GM18519 (cell line): ENCODE results near the gene NLRP1.

Source experiments
- ATAC-seq: cut with Tn5 transposase; IDR thresholded peaks from one replicate; pipeline ENCODE4 v1.9.1; 2021; ENCODE audit warnings: mild to moderate bottlenecking, moderate library complexity; ENCODE audit not compliant: unreplicated experiment, low FRiP score

NLRP1 gene

DNA sequence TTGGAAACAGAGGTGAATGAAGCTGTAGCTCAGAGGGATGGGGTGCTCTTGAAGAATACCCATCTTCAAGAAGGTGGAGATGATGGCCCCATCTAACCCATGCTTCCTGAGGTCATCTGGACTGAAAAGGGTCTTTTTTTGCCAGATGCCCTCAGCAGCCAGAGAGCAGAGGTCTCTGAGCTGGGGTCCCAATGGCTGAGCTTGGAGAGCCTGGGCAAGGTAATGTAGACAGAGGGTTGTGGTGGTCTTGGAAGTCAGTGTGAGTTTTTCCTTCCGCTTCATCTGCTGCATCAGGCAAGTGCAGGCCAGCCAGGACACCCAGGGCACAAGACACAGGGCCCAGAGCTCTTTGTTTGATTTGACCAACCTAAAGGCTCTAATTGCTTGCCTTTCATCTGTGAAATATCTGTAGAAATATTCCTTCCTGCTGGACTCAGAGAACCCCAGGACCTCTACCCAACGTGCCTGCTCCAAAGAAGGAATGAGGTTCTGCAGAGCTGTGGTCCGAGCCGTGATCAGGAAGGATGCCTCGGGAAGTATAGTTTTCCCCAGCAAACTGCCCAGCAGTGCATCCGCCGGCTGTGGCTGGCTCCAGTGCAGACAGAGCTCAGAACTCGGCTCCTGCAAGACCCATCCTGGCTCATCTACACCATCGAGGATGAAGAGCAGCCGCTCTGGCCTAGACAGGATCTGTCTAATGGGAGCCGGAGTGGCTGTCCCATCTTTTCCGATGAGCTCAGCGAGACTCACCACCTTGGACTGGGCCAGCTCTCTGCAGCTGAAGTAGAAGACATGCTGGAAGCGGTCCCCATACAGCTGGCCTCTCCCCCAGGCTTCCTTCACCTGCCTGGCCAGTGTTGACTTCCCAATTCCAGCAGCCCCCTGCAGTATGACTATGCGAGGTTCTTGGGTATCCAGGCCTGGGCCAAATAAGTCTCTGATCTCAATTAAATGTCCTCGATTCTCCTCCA, 25.2 kb downstream of the NLRP1 start:
- no peak for ATAC-seq

DNA sequence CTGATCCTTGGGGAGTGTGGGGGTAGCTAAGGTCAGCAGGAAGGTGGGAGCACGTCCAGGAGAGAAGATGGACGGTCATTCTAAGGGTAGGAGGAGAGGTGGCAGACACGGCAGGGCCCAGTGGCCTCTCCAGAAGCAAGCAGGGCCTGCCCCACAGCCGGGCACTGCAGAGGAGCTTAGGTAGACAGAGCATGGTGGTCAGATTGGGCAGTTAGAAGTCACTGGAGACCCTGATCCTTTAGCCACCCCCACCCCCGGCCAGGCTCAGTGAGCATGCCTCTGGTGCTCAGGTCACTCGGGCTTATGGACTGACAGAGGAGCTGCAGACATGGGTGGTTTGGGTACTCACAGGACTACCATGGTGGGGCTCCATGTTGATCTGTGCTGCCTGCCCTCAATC, 26.3 kb downstream of the NLRP1 start:
- no peak for ATAC-seq

GRCh38 chr17:5557485-5557884, 26.8 kb downstream of the NLRP1 start:
- no peak for ATAC-seq

DNA sequence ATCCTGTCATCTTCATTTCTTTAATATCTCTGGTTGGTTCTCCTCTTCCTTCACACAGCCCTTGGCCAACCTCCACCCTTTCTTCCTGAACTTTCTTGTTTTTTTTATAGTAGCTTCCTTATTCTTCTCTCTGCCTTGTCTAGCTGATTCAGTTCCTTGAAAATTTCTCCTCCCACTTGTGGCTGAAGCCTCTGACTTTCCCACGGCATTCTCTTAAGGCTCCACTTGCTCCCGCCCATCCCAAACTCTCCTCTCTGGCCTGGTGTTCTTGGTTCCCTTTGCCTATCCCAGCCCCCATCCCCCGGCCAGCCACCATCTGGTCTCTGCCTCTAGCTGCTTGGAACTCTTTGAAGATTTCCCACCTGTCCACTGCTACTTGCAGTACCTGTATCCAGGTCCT, 29.1 kb downstream of the NLRP1 start:
- no peak for ATAC-seq

DNA sequence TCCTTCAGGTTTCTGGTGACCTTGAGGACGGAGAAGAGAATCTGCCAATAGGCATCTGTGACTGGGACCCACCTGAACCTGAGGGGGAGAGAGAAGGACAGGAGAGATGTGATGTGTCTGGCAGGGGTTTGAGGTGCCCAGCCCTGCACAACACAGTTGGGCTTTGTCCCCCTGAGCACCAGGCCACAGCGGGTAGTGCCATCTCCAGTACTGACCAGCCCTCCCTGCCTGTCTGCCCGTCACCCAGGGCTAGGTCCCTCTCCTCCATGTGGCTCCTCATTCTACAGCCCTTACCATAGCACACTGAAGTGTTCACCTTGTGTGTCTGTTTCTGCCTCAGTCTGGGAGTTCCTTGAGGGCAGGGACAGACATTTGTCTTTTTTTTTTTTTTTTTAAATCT, 30.8 kb downstream of the NLRP1 start:
- ATAC-seq, result no peak

DNA sequence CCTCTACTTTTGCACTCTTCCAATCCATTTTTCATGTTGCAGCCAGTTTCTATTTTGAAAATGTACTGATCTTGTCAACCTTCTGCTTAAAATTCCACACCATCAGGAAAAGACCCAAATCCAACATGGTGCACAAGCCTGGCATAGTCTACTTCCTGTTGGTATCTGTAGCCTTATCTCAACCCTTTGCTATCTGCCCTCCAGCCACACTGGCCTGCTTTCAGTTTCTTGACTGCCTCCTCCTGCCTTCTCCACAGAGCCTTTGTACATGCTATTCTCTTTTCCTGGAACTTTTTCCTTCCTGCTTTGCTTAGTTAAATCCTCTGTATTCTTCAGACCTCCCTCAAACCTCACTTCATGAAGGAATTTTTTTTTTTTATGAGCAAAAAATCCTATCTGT, 31.5 kb downstream of the NLRP1 start:
- no peak for ATAC-seq

- ATAC-seq, result no peak
Measured at GRCh38 chr17:5545051-5545987, 39.0 kb downstream of the NLRP1 start.

GRCh38 chr17:5544115-5544514, 40.2 kb downstream of the NLRP1 start:
- ATAC-seq, result no peak

DNA sequence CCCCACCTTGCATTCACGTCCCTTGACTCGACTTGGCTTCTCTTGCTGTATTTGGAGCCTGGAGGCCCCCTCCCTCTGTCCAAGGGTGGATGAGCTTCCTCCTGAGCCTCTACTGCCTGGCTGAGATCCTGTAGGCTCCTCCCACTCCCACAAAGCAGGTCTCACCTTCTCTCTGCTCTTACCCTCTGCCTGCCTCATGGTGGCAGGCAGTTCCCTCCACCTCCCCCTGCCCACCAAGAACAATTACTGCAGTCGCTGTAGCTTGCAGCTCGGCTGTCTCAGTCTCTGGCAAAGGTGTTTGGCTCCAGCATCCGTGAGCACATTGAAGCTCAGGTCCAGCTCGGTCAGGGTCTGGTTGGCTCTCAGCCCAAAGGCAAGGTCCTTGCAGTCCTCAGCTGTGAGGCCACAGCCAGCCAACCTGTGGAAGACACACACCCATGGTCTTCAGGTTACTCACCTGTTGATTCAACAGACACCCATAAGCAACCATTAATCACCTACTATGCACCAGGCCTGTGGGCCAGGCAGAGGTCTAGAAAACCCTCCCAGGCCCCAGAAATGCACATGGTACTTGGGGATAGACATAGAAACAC, 42.6 kb downstream of the NLRP1 start:
- no peak for ATAC-seq

DNA sequence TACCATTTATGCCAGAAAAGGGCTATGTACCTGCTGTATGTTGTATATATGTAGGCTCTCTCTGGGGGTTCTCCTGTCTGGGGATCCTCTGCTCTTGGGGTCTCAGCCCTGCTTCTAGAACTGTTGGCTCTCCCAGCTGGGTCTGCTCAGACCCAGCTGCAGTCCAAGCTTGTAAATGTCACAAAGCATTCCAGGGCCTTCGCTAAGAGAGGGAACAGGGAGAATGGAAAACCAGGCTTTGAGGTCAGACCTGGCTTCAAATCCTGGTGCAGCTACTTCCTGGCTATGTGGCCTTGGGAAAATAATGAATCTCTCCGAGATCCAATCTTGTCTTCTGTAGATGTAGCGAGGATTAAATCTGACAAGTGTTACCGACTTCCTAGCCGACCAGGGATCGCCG, 44.0 kb downstream of the NLRP1 start:
- ATAC-seq, result no peak

DNA sequence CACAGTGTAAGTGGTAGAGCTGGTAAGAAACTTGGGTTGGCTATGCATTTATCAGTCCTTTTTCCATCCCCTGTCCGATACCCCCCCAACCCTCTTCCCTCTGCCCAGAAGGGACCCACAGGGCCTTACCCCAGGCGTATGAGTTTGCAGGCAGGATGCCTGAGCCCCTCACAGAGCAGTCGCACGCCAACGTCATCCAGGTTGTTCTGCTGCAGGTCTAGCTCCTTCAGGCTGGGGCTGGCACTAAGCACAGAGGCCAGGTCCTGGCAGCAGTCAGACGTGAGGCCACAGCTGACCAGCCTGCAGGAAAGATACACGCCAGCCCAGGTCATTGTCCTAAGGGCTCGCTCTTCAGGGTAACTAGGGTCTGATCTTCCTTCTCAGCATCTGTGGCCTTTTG, 45.0 kb downstream of the NLRP1 start:
- ATAC-seq, result no peak

- no peak for ATAC-seq
Measured at GRCh38 chr17:5536866-5537650, 47.3 kb downstream of the NLRP1 start.

GRCh38 chr17:5535436-5535835, 48.9 kb downstream of the NLRP1 start:
- no peak for ATAC-seq

GRCh38 chr17:5533486-5534315, 50.6 kb downstream of the NLRP1 start:
- no peak for ATAC-seq

DNA sequence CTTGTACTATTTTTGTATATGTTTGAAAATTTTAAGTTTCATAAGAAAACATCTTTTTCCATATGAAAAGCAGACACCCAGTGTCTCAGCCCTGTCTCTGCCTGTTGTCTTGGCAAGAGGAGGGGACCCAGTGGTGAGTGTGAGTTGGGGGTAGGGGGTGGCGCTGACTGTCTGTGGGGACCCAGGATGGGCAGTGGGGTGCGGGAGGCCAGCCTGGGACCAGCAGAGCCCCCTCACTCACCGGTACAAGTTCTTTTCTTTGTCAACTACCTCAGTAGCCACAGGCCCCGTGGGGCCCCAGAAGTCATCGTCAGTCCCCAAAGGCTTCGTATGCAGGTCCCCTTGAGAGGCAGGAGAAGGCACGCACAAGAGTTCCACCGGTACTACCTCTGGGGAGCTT, 51.7 kb downstream of the NLRP1 start:
- ATAC-seq, result no peak

DNA sequence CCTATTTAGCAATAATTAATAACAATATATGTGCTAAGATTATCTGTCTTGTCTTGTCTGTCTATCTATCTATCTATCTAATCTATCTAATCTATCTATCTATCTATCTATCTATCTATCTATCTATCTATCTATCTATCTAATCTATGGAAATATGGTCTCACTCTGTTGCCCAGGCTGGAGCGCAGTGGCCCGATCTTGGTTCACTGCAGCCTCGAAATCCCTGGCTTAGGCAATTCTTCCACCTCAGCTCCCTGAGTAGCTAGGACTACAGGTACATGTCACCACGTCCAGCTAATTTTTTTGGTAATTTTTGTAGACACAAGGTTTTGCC, 53.3 kb downstream of the NLRP1 start:
- ATAC-seq, result no peak

DNA sequence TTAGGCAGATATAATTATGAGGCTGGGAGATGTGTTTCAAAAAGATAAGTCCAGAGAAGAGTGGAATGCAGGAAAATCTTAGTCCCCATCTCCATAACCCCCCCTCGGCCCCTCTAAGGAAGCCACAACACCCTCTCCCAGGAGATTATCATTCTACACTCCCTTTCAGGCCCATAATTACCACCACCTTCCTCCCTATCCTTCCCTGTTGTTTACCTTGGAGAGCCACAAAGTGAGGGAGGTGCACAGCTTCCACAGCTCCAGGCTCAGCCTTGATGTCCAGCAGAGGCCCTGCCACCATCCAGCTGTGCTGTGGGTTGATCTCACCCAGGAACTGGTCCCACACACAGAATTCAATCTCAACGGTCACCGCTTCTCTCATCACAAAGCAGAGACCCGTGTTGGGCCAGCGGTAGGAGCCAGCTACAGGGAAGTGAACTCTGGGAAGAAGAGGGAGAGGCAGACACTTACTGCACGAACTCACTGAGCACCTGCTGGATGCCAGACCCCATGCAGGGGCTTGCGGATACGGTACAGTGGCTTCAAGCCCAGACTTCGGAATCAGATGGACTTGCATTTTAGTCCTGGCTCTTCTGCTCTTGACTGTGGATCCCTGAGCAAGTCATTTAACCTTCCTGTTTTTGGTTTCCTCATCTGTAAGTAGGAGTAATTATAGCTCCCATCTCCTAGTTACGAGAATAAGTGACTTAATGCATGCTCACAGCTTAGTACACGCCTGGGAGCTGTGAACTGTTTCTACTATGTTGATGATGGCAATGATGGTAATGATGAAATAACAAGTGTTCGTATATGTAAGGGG, 53.8 kb downstream of the NLRP1 start:
- no peak for ATAC-seq

DNA sequence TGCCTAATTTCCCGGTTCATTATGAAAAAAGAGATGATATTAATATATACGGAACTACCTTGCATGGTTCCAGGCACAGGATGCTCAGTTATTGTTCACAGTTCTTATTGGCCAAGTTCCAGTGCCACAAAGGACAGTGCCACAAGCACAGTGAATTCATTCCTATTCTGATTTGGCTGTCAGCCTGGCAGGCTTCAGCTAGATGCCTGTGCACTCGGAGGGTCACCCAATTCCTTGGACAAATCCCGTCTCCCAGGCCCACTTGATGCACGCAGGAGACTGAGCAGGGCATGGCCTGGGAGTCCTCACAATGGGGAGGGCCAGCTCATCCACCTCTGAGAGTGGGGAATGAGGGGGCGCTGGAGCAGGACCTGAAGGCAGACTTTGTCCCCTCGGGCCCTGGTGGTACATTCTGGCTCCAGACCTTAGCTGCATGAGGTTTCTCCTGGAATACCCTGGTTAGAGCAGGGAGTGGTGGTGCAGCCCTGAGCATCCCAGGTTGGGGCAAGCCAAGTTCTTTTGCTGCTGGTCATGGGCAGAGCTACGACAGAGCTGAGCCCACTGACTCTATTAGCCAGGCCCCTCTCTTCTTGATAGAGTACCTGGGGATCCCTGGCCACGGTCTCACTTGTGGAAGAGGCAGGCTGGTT, 56.6 kb downstream of the NLRP1 start:
- ATAC-seq, result no peak
